HepG2 (cell line): ENCODE measurements around the gene TAOK3. TPM values are rescaled to one million over a fixed set of nuclear protein-coding genes. Genes with fewer than 3 reads are reported as not detected.

Experiments used
- ADNP ChIP-seq: sonication (generic); formaldehyde crosslinking; IDR thresholded peaks from 2 replicates; pipeline ENCODE4 v1.4.0; 2020; ENCODE audit warnings: missing genetic modification reagents
- CHD4 ChIP-seq: fragments of 200-600 bp; sonication (generic); IDR thresholded peaks from 2 replicates; pipeline ENCODE4 v1.7.0; 2017; ENCODE audit warnings: mild to moderate bottlenecking, low read length, borderline replicate concordance
- CREB3 ChIP-seq: sonication (generic); formaldehyde crosslinking; IDR thresholded peaks from 2 replicates; pipeline ENCODE4 v1.5.0; 2020; ENCODE audit warnings: missing genetic modification reagents
- DBP ChIP-seq: sonication (generic); formaldehyde crosslinking; IDR thresholded peaks from 2 replicates; pipeline ENCODE4 v1.4.0; 2020; ENCODE audit warnings: missing genetic modification reagents; ENCODE audit errors: not compliant biosample characterization
- E2F2 ChIP-seq: sonication (generic); formaldehyde crosslinking; IDR thresholded peaks from 2 replicates; pipeline ENCODE4 v1.4.0; 2020; ENCODE audit warnings: missing genetic modification reagents, borderline replicate concordance
- ELK4 ChIP-seq: sonication (generic); formaldehyde crosslinking; IDR thresholded peaks from 2 replicates; pipeline ENCODE4 v1.9.0; 2021; ENCODE audit warnings: missing genetic modification reagents, borderline replicate concordance
- HDAC6 ChIP-seq: fragments of 200-600 bp; sonication (generic); IDR thresholded peaks from 2 replicates; pipeline ENCODE4 v1.7.0; 2017; ENCODE audit warnings: mild to moderate bottlenecking, antibody characterized with exemption, low read length, low read depth
- MYNN ChIP-seq: sonication (generic); formaldehyde crosslinking; IDR thresholded peaks from 2 replicates; pipeline ENCODE4 v1.4.0; 2020; ENCODE audit warnings: mild to moderate bottlenecking, low read depth, missing genetic modification reagents
- NFRKB ChIP-seq: fragments of 450-650 bp; IDR thresholded peaks from 2 replicates; pipeline ENCODE4 v1.6.1; 2017
- PITX1 ChIP-seq: sonication (generic); formaldehyde crosslinking; IDR thresholded peaks from 2 replicates; pipeline ENCODE4 v1.5.1; 2020; ENCODE audit warnings: mild to moderate bottlenecking, missing genetic modification reagents
- RXRA ChIP-seq: sonication (generic); formaldehyde crosslinking; IDR thresholded peaks from 2 replicates; pipeline ENCODE4 v1.5.1; 2020; ENCODE audit warnings: missing genetic modification reagents
- SMARCE1 ChIP-seq: fragments of 450-650 bp; IDR thresholded peaks from 2 replicates; pipeline ENCODE4 v1.6.1; 2017; ENCODE audit warnings: borderline replicate concordance
- ZBED4 ChIP-seq: sonication (generic); formaldehyde crosslinking; IDR thresholded peaks from 2 replicates; pipeline ENCODE4 v1.4.0; 2020; ENCODE audit warnings: missing genetic modification reagents, borderline replicate concordance
- ZKSCAN5 ChIP-seq: sonication (generic); formaldehyde crosslinking; IDR thresholded peaks from 2 replicates; pipeline ENCODE4 v1.5.1; 2020; ENCODE audit warnings: mild to moderate bottlenecking, missing genetic modification reagents
- ZMYM2 ChIP-seq: sonication (generic); formaldehyde crosslinking; IDR thresholded peaks from 2 replicates; pipeline ENCODE4 v1.8.0; 2022; ENCODE audit warnings: mild to moderate bottlenecking, missing genetic modification reagents
- ZNF225 ChIP-seq: sonication (generic); formaldehyde crosslinking; IDR thresholded peaks from 2 replicates; pipeline ENCODE4 v1.4.0; 2020; ENCODE audit warnings: mild to moderate bottlenecking, missing genetic modification reagents
- ZNF234 ChIP-seq: sonication (generic); formaldehyde crosslinking; conservative IDR thresholded peaks from 2 replicates; pipeline ENCODE4 v1.5.1; 2020; ENCODE audit warnings: mild to moderate bottlenecking, missing genetic modification reagents
- ZNF598 ChIP-seq: sonication (generic); formaldehyde crosslinking; IDR thresholded peaks from 2 replicates; pipeline ENCODE4 v1.5.1; 2020; ENCODE audit warnings: mild to moderate bottlenecking, missing genetic modification reagents, borderline replicate concordance
- ZNF615 ChIP-seq: sonication (generic); formaldehyde crosslinking; IDR thresholded peaks from 2 replicates; pipeline ENCODE4 v1.5.0; 2020; ENCODE audit warnings: mild to moderate bottlenecking, missing genetic modification reagents, borderline replicate concordance
- ZNF766 ChIP-seq: sonication (generic); formaldehyde crosslinking; IDR thresholded peaks from 2 replicates; pipeline ENCODE4 v1.5.0; 2020; ENCODE audit warnings: missing genetic modification reagents, borderline replicate concordance
- ZNF839 ChIP-seq: sonication (generic); formaldehyde crosslinking; IDR thresholded peaks from 2 replicates; pipeline ENCODE4 v1.4.0; 2020; ENCODE audit warnings: missing genetic modification reagents, mild to moderate bottlenecking, borderline replicate concordance
- ZSCAN30 ChIP-seq: sonication (generic); formaldehyde crosslinking; IDR thresholded peaks from 2 replicates; pipeline ENCODE4 v1.5.0; 2020; ENCODE audit warnings: mild to moderate bottlenecking, missing genetic modification reagents
- polyA plus RNA-seq, 8 experiments: library from polyadenylated mRNA; depleted of rRNA in 3 of 8; stranded (reverse) in 7 of 8; unstranded in 1 of 8; fragments of >200 nt; fragmentation: Illumina TruSeq in 4 of 8; extraction: Trizol in 4 of 8; gene quantifications; 2 replicates each; pipeline versions ENCODE4 v1.2.1 to v1.2.3, GENCODE V29; 2011 to 2016; ENCODE audit warnings: low read depth in 4 of 8, missing spikeins in 1 of 8, mixed read lengths in 1 of 8; ENCODE audit not compliant: insufficient read depth in 1 of 8
- total RNA-seq, 5 experiments: library from RNA; depleted of rRNA; stranded (reverse); fragments of >200 nt; fragmentation: Illumina TruSeq; extraction: Trizol; gene quantifications; 2 replicates each; pipeline ENCODE4 v1.2.3, GENCODE V29; 2016; ENCODE audit warnings: low read depth in 1 of 5

Gene TAOK3
- total and polyA plus RNA-seq, 2 of the 13 experiments (the other 11 are each of a cell fraction or from before 2014, with no cell fraction given): 10.4 to 12.3 TPM

- TF ChIP-seq ZBED4 (CRISPR knock-in tag) (peak; percentile 72), ZNF234 (CRISPR knock-in tag) (no peak; the same call in 1 of the 2 replicates), ELK4 (CRISPR knock-in tag) (peak; percentile 49; the same call in 1 of the 2 replicates), RXRA (CRISPR knock-in tag) (peak; percentile 72; the same call in 1 of the 2 replicates), E2F2 (CRISPR knock-in tag) (peak; percentile 96; the same call in 1 of the 2 replicates), ZKSCAN5 (CRISPR knock-in tag) (no peak), HDAC6 (no peak), ZSCAN30 (CRISPR knock-in tag) (no peak), DBP (CRISPR knock-in tag) (no peak), ZNF839 (CRISPR knock-in tag) (peak; percentile 18; the same call in 1 of the 2 replicates), SMARCE1 (no peak), ZNF225 (CRISPR knock-in tag) (peak; percentile 67), CREB3 (CRISPR knock-in tag) (peak; percentile 80; the same call in 1 of the 2 replicates), PITX1 (CRISPR knock-in tag) (peak; percentile 80), MYNN (CRISPR knock-in tag) (no peak), ADNP (CRISPR knock-in tag) (0 out of 2 replicates have a peak, but pooled peaks have one; percentile 52), NFRKB (no peak), ZMYM2 (CRISPR knock-in tag) (no peak; the same call in 1 of the 2 replicates), ZNF598 (CRISPR knock-in tag) (peak; percentile 33; the same call in 1 of the 2 replicates), CHD4 (no peak), ZNF766 (CRISPR knock-in tag) (peak; percentile 95; the same call in 1 of the 2 replicates), ZNF615 (CRISPR knock-in tag) (no peak)
These were observed 236.7 kb downstream of the TAOK3 start, which contains the start of gene PEBP1 (continued) for GRCh38 chr12:118135788-118136558.
